PC-9 (cell line): ENCODE data around the gene GZF1. TPM values are rescaled to one million over a fixed set of nuclear protein-coding genes. Genes with fewer than 3 reads are reported as not detected.
A peak's percentile ranks its signal among the peaks of the same experiment; 100 is the strongest.

Experiments used
- BruUV-seq: library from RNA; stranded (reverse); fragments of 400-500 nt; replicated peaks from 2 replicates; lab custom pipeline; 2021; lab: Mats Ljungman, UMichigan
- CTCF ChIA-PET: fragments of 300-600 bp; sonication (Branson Sonifier 250); formaldehyde crosslinking; loops from one replicate; lab custom pipeline; 2022; ENCODE audit warnings: antibody characterized with exemption; lab: Charles Lee
- POLR2A ChIA-PET: fragments of 300-600 bp; sonication (Branson Sonifier 250); formaldehyde crosslinking; loops from one replicate; lab custom pipeline; 2022; ENCODE audit warnings: antibody characterized with exemption; ENCODE audit not compliant: unreplicated experiment; lab: Charles Lee
- DNase-seq, 2 experiments: peaks; one replicate each; pipeline versions ENCODE4 v3.0.0 to v3.0.0-alpha.2; 2015 to 2022; ENCODE audit warnings: mixed read lengths in 1 of 2
- H2AFZ ChIP-seq: fragments of 200-600 bp; sonication (generic); 2 replicates; pipeline ENCODE4 v1.8.1; 2017; ENCODE audit warnings: antibody characterized with exemption
- H3F3A ChIP-seq: fragments of 200-600 bp; sonication (generic); 2 replicates; pipeline ENCODE4 v1.8.1; 2017; ENCODE audit warnings: antibody characterized with exemption, mild to moderate bottlenecking, low read depth; ENCODE audit not compliant: insufficient read depth
- H3K27ac ChIP-seq: fragments of 200-600 bp; sonication (generic); 2 replicates; pipeline ENCODE4 v1.6.1; 2016; ENCODE audit warnings: mixed run types
- H3K27me3 ChIP-seq: fragments of 200-600 bp; sonication (generic); 2 replicates; pipeline ENCODE4 v1.6.1; 2016; ENCODE audit warnings: low read depth, mixed run types; ENCODE audit not compliant: insufficient read depth
- H3K36me3 ChIP-seq: fragments of 200-600 bp; sonication (generic); 2 replicates; pipeline ENCODE4 v1.6.1; 2016; ENCODE audit warnings: low read depth, mixed run types
- H3K4me1 ChIP-seq: fragments of 200-600 bp; sonication (generic); replicated peaks from 2 replicates; pipeline ENCODE4 v1.6.1; 2016; ENCODE audit warnings: mixed run types; ENCODE audit not compliant: insufficient read depth
- H3K4me2 ChIP-seq: fragments of 200-600 bp; sonication (generic); 2 replicates; pipeline ENCODE4 v1.6.1; 2017; ENCODE audit warnings: mixed run types
- H3K4me3 ChIP-seq: fragments of 200-600 bp; sonication (generic); 2 replicates; pipeline ENCODE4 v1.6.1; 2016; ENCODE audit warnings: mixed run types
- H3K79me2 ChIP-seq: fragments of 200-600 bp; sonication (generic); 2 replicates; pipeline ENCODE4 v1.6.1; 2017; ENCODE audit warnings: low read depth, mixed run types
- H3K9me2 ChIP-seq: fragments of 200-600 bp; sonication (generic); 2 replicates; pipeline ENCODE4 v1.8.1; 2017; ENCODE audit warnings: mild to moderate bottlenecking; ENCODE audit not compliant: insufficient read depth
- H3K9me3 ChIP-seq: fragments of 200-600 bp; sonication (generic); 2 replicates; pipeline ENCODE4 v1.8.1; 2016; ENCODE audit warnings: low read depth; ENCODE audit not compliant: insufficient read depth
- H4K20me1 ChIP-seq: fragments of 200-600 bp; sonication (generic); 2 replicates; pipeline ENCODE4 v1.8.1; 2017; ENCODE audit not compliant: insufficient read depth
- CTCF ChIP-seq: fragments of 200-600 bp; sonication (generic); conservative IDR thresholded peaks from 2 replicates; pipeline ENCODE4 v1.6.1; 2017; ENCODE audit warnings: mixed run types, antibody characterized with exemption, mild to moderate bottlenecking, moderate library complexity
- EZH2 ChIP-seq: fragments of 200-600 bp; sonication (generic); IDR thresholded peaks from 2 replicates; pipeline ENCODE4 v1.8.0; 2017; ENCODE audit warnings: antibody characterized with exemption, low read depth
- intact Hi-C: fragments of 100-400 bp; cut with micrococcal nuclease; formaldehyde crosslinking; loops from one replicate; pipeline ENCODE4 v1.10.0; 2022; ENCODE audit not compliant: unreplicated experiment
- total RNA-seq: library from RNA; stranded (reverse); gene quantifications from 2 replicates; pipeline ENCODE4 v1.2.3, GENCODE V29; 2021

GZF1 gene
- total RNA-seq, 1 experiment from 2014 or later = 8.1 TPM

- ChIA-PET CTCF (no interaction called here), POLR2A (interaction anchor here (0.8 kb wide), 1 partner anchor 10 kb away, joined by 3 read pairs; the partner anchor contains the start of gene NXT1)
- H4K20me1 ChIP-seq = 0 out of 2 replicates have a peak, but pooled peaks cover 5% of the 10 kb centered on the region
- H3K79me2 ChIP-seq = peaks cover 33% of the 10 kb centered on the region
- H3F3A ChIP-seq = peaks cover 24% of the 10 kb centered on the region
- BruUV-seq = no TSS peak
- H3K9me2 ChIP-seq = no peaks in the 10 kb centered on the region
- peak overlapping the region; percentile 89 for H3K27ac ChIP-seq
- no peaks in the 10 kb centered on the region for H3K27me3 ChIP-seq
- H3K9me3 ChIP-seq = no peaks in the 10 kb centered on the region
- intact Hi-C loops = no loop called here
- peaks cover 37% of the 10 kb centered on the region for H3K4me1 ChIP-seq
- TF ChIP-seq CTCF (no peak), EZH2 (no peak)
- 0 out of 2 replicates have a peak, but pooled peaks cover 6% of the 10 kb centered on the region for H3K36me3 ChIP-seq
- peak overlapping the region; percentile 92 for H3K4me2 ChIP-seq
- H3K4me3 ChIP-seq = peak overlapping the region; percentile 76
- DNase-seq = no peak
- no peak overlapping the region for H2AFZ ChIP-seq
Observed at GRCh38 chr20:23360531-23360930, 1.5 kb upstream of the GZF1 start.

- H3K79me2 ChIP-seq = peaks cover 38% of the 10 kb centered on the region
- CTCF ChIA-PET = no interaction called here
- H3K27ac ChIP-seq = peak overlapping the region; percentile 89
- peaks cover 24% of the 10 kb centered on the region for H3F3A ChIP-seq
- peak overlapping the region; percentile 89 for H2AFZ ChIP-seq
- POLR2A ChIA-PET = interaction anchor here (0.6 kb wide), 1 partner anchor 965 kb away, joined by 3 read pairs; no protein-coding TSS in a partner anchor
- TF ChIP-seq EZH2 (no peak), CTCF (no peak)
- no peaks in the 10 kb centered on the region for H3K9me3 ChIP-seq
- BruUV-seq = TSS peak; percentile 66
- 0 out of 2 replicates have a peak, but pooled peaks cover 5% of the 10 kb centered on the region for H4K20me1 ChIP-seq
- no peaks in the 10 kb centered on the region for H3K9me2 ChIP-seq
- peak overlapping the region; percentile 92 for H3K4me2 ChIP-seq
- H3K4me3 ChIP-seq = peak overlapping the region; percentile 76
- H3K36me3 ChIP-seq = 0 out of 2 replicates have a peak, but pooled peaks cover under 1% of the 10 kb centered on the region
- peak in 1 of 2 experiments; percentile 61 for DNase-seq
- H3K4me1 ChIP-seq = peaks cover 38% of the 10 kb centered on the region
- intact Hi-C loops = no loop called here
- H3K27me3 ChIP-seq = no peaks in the 10 kb centered on the region
Observed at GRCh38 chr20:23361119-23361475, 885 bp upstream of the GZF1 start.

- intact Hi-C loops = loop anchor here (1.0 kb wide), 1 partner anchor 59 kb away; the partner anchor contains the start of gene NAPB
- Histone ChIP-seq H3K9me3 (no peaks in the 10 kb centered on the region), H3K4me2 (peak overlapping the region; percentile 81), H3K27ac (peak overlapping the region; percentile 42), H3K4me3 (peak overlapping the region; percentile 80), H3K4me1 (peaks cover 37% of the 10 kb centered on the region), H3K9me2 (no peaks in the 10 kb centered on the region), H2AFZ (peak overlapping the region; percentile 88), H4K20me1 (0 out of 2 replicates have a peak, but pooled peaks cover 10% of the 10 kb centered on the region), H3K36me3 (0 out of 2 replicates have a peak, but pooled peaks cover 5% of the 10 kb centered on the region), H3F3A (peaks cover 20% of the 10 kb centered on the region), H3K27me3 (no peaks in the 10 kb centered on the region), H3K79me2 (peaks cover 54% of the 10 kb centered on the region)
- TF ChIP-seq EZH2 = no peak
- TF ChIP-seq CTCF = no peak
- ChIA-PET CTCF (no interaction called here), POLR2A (no interaction called here)
- no peak for DNase-seq
- no TSS peak for BruUV-seq
Observed at GRCh38 chr20:23362392-23363256, 642 bp downstream of the GZF1 start.
